IPS DF 6.9 (cell line): ENCODE data around the gene AP2A2.

Experiments used
- DNase-seq: peaks from one replicate; pipeline ENCODE4 v3.0.0-alpha.2; 2013; ENCODE audit warnings: low read depth, low spot score
- H3K27ac ChIP-seq: one replicate; pipeline ENCODE4 v1.5.1; 2013; ENCODE audit warnings: low read length, control low read depth
- H3K27me3 ChIP-seq: 2 replicates; pipeline ENCODE4 v1.6.1; 2013; ENCODE audit warnings: mild to moderate bottlenecking, low read length; ENCODE audit not compliant: control insufficient read depth, insufficient read depth
- H3K36me3 ChIP-seq: 2 replicates; pipeline ENCODE4 v1.6.1; 2013; ENCODE audit warnings: low read length; ENCODE audit not compliant: control insufficient read depth, insufficient read depth
- H3K4me1 ChIP-seq: 2 replicates; pipeline ENCODE4 v1.6.1; 2013; ENCODE audit warnings: low read length; ENCODE audit not compliant: control insufficient read depth, insufficient read depth
- H3K4me3 ChIP-seq: 2 replicates; pipeline ENCODE4 v1.5.1; 2013; ENCODE audit warnings: mild to moderate bottlenecking, low read length
- H3K9me3 ChIP-seq: 2 replicates; pipeline ENCODE4 v1.6.1; 2013; ENCODE audit warnings: low read length, inconsistent platforms; ENCODE audit not compliant: control insufficient read depth, insufficient read depth
- WGBS: extraction: QIAGEN DNeasy Blood & Tissue Kit; methylation state at CpG from one replicate; pipeline ENCODE4 v1.1.7; 2013; ENCODE audit warnings: mixed read lengths, missing lambda C conversion rate; ENCODE audit not compliant: insufficient read length, insufficient coverage; 5-methylcytosine and 5-hydroxymethylcytosine counted together

AP2A2 gene

DNA sequence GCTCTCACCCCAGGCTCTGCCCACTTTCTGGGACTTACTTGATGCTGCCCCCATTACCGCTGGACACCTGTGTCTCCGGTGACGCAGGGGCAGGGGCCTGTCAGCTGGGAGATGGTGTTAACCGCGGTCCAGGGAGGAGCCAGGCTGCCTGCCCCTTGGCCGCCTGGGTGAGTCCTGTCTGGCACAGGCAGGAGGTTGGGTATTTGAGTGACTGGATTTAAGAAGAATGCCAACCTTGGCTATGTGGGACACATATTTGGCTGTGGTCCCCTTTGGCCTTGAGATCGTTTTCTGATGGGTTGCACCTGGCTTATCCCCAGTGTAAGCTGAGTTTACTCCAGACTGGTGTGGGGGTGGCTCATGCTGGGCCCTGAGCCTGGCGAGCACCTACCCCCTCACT, 108.3 kb downstream of the AP2A2 start:
- Histone ChIP-seq H3K4me1 (no peaks in the 10 kb centered on the region), H3K4me3 (no peak overlapping the region), H3K9me3 (no peaks in the 10 kb centered on the region), H3K36me3 (no peaks in the 10 kb centered on the region; the same call in 1 of the 2 replicates), H3K27ac (no peak overlapping the region), H3K27me3 (no peaks in the 10 kb centered on the region)
- DNase-seq = no peak
- WGBS = no CpG with 5 or more reads among the region's 8 CpGs

DNA sequence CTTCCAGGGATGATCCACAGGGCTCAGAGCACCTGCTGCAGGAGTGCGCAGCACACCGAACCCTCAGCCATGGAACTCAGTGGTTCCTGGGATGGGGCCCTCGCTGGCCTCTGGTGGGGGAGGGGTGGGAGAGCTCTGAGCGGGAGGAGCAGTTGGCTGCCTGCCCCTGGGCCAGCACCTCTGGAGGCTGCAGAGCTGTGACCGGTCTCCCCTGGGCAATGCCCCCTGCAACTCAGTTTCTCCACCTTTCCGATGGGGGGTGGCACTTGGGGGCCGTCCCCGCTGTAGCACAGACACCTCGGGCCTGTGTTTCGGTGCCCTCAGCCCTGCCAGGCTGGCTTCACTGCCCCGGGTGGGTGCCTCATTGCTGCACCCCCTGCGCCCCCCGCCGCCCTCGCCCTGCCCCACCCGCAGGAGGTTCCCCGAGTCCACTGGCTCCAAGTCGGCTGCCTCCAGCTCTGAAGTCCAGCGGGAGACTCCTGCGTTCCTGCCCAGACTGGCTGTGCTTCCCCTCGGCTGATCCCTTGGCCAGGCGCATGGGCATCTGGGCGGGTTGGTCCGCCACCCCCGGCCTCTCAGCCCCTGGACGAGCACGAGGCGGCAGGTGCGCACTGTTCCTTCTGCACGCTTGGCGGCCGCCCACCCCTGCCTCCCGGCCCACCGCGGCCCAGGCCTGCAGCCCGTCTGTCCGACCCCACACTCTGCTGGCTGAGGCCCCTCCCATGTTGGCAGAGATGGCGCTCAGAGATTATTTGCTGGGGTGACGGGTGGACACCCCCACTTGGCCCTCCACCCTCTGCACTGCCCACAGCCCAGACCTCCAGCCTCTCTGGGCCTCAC, 109.0 kb downstream of the AP2A2 start:
- Histone ChIP-seq H3K9me3 (no peaks in the 10 kb centered on the region), H3K4me3 (no peak overlapping the region), H3K27me3 (no peaks in the 10 kb centered on the region), H3K36me3 (no peaks in the 10 kb centered on the region; the same call in 1 of the 2 replicates), H3K27ac (no peak overlapping the region), H3K4me1 (no peaks in the 10 kb centered on the region)
- DNase-seq = no peak
- WGBS = no CpG with 5 or more reads among the region's 39 CpGs

DNA sequence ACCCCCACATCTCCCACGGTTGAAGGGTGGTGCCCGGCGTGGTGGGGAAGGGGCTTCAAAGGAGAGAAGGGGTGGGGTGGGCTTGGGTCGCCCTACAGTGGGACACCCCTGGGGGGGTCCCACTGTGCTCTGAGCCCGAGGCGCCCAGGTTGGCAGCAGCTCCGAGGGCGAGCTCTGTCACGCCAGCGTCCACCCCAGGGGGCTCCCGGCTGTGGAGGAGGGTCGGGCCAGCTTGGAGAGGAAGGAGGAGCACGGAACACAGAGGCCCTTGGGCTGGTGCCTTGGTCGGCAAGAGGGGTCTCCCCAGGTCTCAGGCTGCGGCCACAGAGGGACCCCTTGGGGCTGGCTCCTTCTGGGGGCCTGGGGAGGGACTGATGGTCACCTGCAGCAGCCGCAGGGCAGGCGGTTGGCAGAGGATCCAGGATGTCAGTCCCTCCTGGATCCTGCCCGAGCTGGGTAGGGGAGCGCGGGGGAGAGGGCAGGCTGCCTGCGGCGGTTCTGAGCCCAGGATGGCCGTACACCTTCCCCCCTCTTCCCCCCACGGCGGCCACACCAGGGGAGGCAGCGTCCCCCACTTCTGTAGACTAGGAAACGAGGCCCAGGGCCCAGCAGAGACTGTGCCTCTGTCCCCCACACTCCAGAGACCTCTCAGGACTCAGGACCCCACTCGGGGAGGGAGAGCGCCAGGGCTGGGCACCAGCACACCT, 110.1 kb downstream of the AP2A2 start:
- Histone ChIP-seq H3K9me3 (no peaks in the 10 kb centered on the region), H3K27ac (no peak overlapping the region), H3K4me3 (no peak overlapping the region), H3K4me1 (no peaks in the 10 kb centered on the region), H3K27me3 (no peaks in the 10 kb centered on the region), H3K36me3 (no peaks in the 10 kb centered on the region; the same call in 1 of the 2 replicates)
- WGBS = no CpG with 5 or more reads among the region's 29 CpGs
- DNase-seq = no peak

DNA sequence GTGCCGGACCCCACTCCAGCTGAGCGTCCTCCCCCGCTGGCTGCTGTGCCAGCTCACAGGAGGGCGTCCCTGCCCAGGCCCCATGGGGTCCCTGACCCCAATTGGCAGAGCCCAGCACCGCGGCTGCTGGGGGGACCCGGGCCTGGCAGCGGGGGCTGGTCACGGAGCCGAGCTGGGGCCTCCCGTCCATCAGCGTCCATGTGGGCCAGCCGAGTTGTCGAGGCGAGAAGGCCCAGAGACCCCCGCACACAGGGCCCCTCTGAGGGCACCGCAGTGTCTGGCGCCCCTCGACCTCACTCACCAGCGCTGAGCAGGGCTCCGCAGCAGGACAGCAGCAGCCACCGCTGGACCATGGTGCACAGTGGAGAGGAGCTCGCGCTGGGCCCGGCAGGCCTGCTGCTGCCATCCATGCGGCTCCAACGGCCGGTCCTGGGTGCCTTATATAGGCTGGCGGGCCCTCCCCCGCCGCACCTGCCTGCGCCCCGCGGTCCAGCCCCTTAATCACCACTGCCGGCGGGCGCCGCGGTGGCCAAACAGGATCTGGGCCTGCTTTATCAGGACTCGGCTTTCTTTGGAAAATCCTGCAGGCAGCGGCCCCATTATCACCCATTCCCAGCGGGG, 110.7 kb downstream of the AP2A2 start, which contains the start of gene MUC6:
Gene MUC6, minus strand, starts transcription at position 416 of the 621 bp plus-strand sequence. Its CDS starts 63 bp downstream, at position 353.
- DNase-seq = no peak
- Histone ChIP-seq H3K4me3 (no peak within 1 kb of the TSS), H3K4me1 (no peaks in the 10 kb centered on the region), H3K27ac (no peak within 1 kb of the TSS), H3K36me3 (no peaks in the 10 kb centered on the region; the same call in 1 of the 2 replicates), H3K9me3 (no peaks in the 10 kb centered on the region), H3K27me3 (no peaks in the 10 kb centered on the region)
- WGBS = no CpG with 5 or more reads among the region's 42 CpGs

DNA sequence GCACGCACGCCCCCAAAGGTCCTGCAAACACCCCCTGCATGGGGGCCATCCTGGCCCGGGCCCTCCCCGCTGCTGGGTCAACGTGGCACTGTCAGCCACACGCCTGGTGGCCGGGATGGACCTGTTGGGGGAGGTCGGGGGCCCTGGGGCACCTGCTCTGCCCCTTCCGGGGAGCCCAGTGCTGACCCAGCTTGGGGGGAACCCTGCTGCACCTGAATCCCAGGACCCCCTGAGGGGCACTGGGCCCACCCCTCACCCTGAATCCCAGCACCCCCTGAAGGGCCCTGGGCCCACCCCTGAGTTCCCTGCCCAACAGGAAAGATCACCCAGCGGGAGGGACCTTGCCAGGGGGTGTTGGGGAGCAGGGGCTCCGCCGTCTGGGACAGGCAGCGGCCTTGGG, 111.3 kb downstream of the AP2A2 start:
- Histone ChIP-seq H3K4me3 (no peak overlapping the region), H3K4me1 (no peaks in the 10 kb centered on the region), H3K9me3 (no peaks in the 10 kb centered on the region), H3K27ac (no peak overlapping the region), H3K27me3 (no peaks in the 10 kb centered on the region), H3K36me3 (no peaks in the 10 kb centered on the region; the same call in 1 of the 2 replicates)
- DNase-seq = no peak
- no CpG with 5 or more reads among the region's 13 CpGs for WGBS

DNA sequence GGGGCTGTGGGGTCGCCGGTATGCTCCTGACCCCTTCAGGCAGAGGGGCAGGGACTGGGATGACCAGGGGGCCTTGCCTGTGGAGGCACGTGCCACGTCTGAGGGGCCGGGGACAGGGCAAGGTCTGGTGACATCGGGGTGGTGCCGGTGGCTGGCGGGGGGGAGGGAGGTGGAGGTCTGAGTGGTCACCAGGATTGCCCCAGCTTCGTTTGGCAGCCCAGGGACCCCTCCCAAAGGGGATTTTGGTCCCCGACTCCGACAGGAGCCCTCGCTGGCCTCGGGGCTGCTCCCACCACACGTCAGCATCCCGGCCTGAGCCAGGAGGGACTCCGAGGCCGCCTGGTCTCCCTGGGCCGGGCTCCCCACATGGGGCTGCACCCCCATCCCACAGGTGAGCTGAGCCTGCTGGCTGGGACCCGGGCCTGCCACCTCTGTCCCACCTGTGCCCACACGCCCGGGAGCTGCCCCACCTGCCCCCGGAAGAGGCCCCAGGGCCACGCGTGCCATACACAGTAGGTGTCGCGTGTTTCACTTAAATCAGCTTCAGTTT, 111.9 kb downstream of the AP2A2 start:
- Histone ChIP-seq H3K27me3 (no peaks in the 10 kb centered on the region), H3K4me3 (no peak overlapping the region), H3K9me3 (no peaks in the 10 kb centered on the region), H3K36me3 (no peaks in the 10 kb centered on the region; the same call in 1 of the 2 replicates), H3K27ac (no peak overlapping the region), H3K4me1 (no peaks in the 10 kb centered on the region)
- no peak for DNase-seq
- WGBS = no CpG with 5 or more reads among the region's 26 CpGs

GRCh38 chr11:1038361-1038760, 112.7 kb downstream of the AP2A2 start:
- Histone ChIP-seq H3K4me1 (no peaks in the 10 kb centered on the region), H3K9me3 (no peaks in the 10 kb centered on the region), H3K36me3 (no peaks in the 10 kb centered on the region; the same call in 1 of the 2 replicates), H3K27ac (no peak overlapping the region), H3K27me3 (no peaks in the 10 kb centered on the region), H3K4me3 (no peak overlapping the region)
- no peak for DNase-seq
- no CpG with 5 or more reads among the region's 10 CpGs for WGBS

DNA sequence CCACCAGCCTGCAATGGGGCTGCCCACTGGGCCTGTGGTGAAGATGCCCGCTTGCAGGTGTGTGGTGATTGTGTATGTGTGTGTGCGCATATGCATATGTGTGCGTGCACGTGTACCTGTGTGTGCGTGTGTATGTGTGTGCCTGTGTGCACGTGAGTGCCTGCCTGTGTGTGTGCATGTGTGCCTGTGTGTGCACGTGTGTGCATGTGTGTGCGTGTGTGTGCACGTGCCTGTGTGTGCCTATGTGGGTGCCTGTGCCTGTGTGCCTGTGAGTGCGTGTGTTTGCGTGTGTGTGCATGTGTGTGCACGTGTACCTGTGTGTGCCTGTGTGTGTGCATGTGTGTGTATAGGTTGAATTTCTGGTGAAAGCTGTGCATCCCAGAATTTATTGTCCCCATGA, 113.3 kb downstream of the AP2A2 start:
- Histone ChIP-seq H3K36me3 (no peaks in the 10 kb centered on the region; the same call in 1 of the 2 replicates), H3K27ac (no peak overlapping the region), H3K27me3 (no peaks in the 10 kb centered on the region), H3K4me1 (no peaks in the 10 kb centered on the region), H3K9me3 (no peaks in the 10 kb centered on the region), H3K4me3 (no peak overlapping the region)
- DNase-seq = no peak
- no CpG with 5 or more reads among the region's 12 CpGs for WGBS

- Histone ChIP-seq H3K9me3 (no peaks in the 10 kb centered on the region), H3K36me3 (no peaks in the 10 kb centered on the region; the same call in 1 of the 2 replicates), H3K4me1 (no peaks in the 10 kb centered on the region), H3K27me3 (no peaks in the 10 kb centered on the region), H3K4me3 (no peak overlapping the region), H3K27ac (no peak overlapping the region)
- DNase-seq = no peak
- no CpG with 5 or more reads among the region's 32 CpGs for WGBS
Measured at GRCh38 chr11:1039481-1040427, 114.1 kb downstream of the AP2A2 start.
